ENCODE data around the gene CXCL16.
"Not testable (repeated sequence)": the region's sequence is repeated elsewhere in the genome, so short reads cannot be mapped to it uniquely, and the experiment has no call there.

The CXCL16 gene

DNA sequence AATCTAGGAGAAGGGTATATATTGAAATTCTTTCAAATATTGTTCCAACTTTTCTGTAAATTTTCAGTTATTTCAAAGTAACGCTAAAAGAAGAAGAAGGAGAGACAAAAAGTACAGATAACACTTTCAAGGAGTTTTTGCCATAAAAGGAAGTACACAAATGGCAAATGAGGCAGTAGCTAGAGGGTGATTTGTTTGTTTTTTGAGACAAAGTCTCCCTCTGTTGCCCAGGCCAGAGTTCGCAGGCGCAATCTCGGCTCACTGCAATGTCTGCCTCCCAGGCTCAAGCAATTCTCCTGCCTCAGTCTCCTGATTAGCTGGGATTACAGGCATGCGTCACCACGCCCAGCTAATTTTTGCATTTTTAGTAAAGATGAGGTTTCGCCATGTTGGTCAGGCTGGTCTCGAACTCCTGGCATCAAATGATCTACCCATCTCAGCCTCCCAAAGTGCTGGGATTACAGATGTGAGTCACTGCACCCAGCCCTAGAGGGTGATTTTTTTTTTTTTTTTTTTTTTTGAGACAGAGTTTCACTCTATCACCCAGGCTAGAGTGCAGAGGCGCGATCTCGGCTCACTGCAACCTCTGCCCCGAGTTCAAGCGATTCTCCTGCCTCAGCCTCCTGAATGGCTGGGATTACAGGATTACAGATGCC, 40.2 kb downstream of the CXCL16 start:
- DNase-seq (ENCODE audit: low read depth, low spot score): not testable (repeated sequence)

GRCh38 chr17:4696437-4696805, 43.3 kb downstream of the CXCL16 start:
- DNase-seq (ENCODE audit: low read depth, low spot score): no peak

- no peak for DNase-seq (ENCODE audit: low read depth, low spot score)
Measured at GRCh38 chr17:4693416-4693815, 46.3 kb downstream of the CXCL16 start.

GRCh38 chr17:4691686-4692085, 48.0 kb downstream of the CXCL16 start:
- no peak for DNase-seq (ENCODE audit: low read depth, low spot score)

GRCh38 chr17:4690745-4691144, 49.0 kb downstream of the CXCL16 start:
- DNase-seq (ENCODE audit: low read depth, low spot score): no peak

- DNase-seq (ENCODE audit: low read depth, low spot score): not testable (repeated sequence)
Measured at GRCh38 chr17:4689872-4690271, 49.9 kb downstream of the CXCL16 start.

GRCh38 chr17:4683739-4684138, 56.0 kb downstream of the CXCL16 start:
- DNase-seq (ENCODE audit: low read depth, low spot score): not testable (repeated sequence)
